K562 (cell line): Measurements from ENCODE around the gene NDC1. TPM values are rescaled to one million over a fixed set of nuclear protein-coding genes. Genes with fewer than 3 reads are reported as not detected.

Experiments used
- CREM ChIP-seq: IDR thresholded peaks from 2 replicates; pipeline ENCODE4 v1.6.1; 2014; ENCODE audit warnings: antibody characterized with exemption, low read depth
- DNMT1 ChIP-seq: fragments of 450-650 bp; IDR thresholded peaks from 2 replicates; pipeline ENCODE4 v1.6.1; 2016; ENCODE audit warnings: antibody characterized with exemption, mild to moderate bottlenecking
- MCM7 ChIP-seq, 2 experiments: fragments of 450-650 bp; IDR thresholded peaks; 2 replicates each; pipeline ENCODE4 v1.6.1; 2016 to 2018
- ZBTB8A ChIP-seq: fragments of 450-650 bp; IDR thresholded peaks from 2 replicates; pipeline ENCODE4 v1.6.1; 2018; ENCODE audit warnings: mild to moderate bottlenecking, moderate library complexity; ENCODE audit not compliant: partially characterized antibody
- ZNF174 ChIP-seq: fragments of 250-450 bp; sonication (Bioruptor Pico); IDR thresholded peaks from 2 replicates; pipeline ENCODE4 v1.4.0; 2020; ENCODE audit warnings: mild to moderate bottlenecking
- polyA plus RNA-seq, 8 experiments: library from polyadenylated mRNA; depleted of rRNA in 4 of 8; stranded (reverse) in 5 of 8; unstranded in 3 of 8; fragments of >200 nt; fragmentation: Nextera tagmentation in 2 of 8; fragmentation: Illumina TruSeq in 1 of 8; extraction: Ambion mirVana in 2 of 8; extraction: Trizol in 1 of 8; gene quantifications; 2 replicates each; pipeline versions ENCODE4 v1.2.1 to v1.2.3, GENCODE V29; 2011 to 2014; ENCODE audit warnings: inconsistent platforms in 1 of 8, missing spikeins in 1 of 8
- total RNA-seq, 7 experiments: library from RNA; depleted of rRNA in 6 of 7; stranded (reverse); fragments of >200 nt in 6 of 7; fragmentation: Illumina TruSeq in 2 of 7; extraction: Trizol in 2 of 7; gene quantifications; 2 replicates each; pipeline versions ENCODE4 v1.2.1 to v1.2.3, GENCODE V29; 2011 to 2021; ENCODE audit warnings: low replicate concordance in 1 of 7
- TF ChIP-seq, protein P1 (sequence below): sonication (generic); formaldehyde crosslinking; IDR thresholded peaks from 2 replicates; pipeline ENCODE4 v1.8.0; 2022; ENCODE audit warnings: mild to moderate bottlenecking, missing genetic modification reagents
- TF ChIP-seq, protein P2 (sequence below): sonication (generic); IDR thresholded peaks from 2 replicates; pipeline ENCODE4 v1.6.1; 2016
- TF ChIP-seq, protein P3 (sequence below), 2 experiments: fragments of 450-650 bp; IDR thresholded peaks; 2 replicates each; pipeline ENCODE4 v1.6.1; 2016; ENCODE audit warnings: mild to moderate bottlenecking in 2 of 2, borderline replicate concordance in 1 of 2, low read depth in 1 of 2, moderate library complexity in 1 of 2

The NDC1 gene
- total and polyA plus RNA-seq, 9 of the 15 experiments (the other 6 are each of a cell fraction or from before 2014, with no cell fraction given), result 26.9 to 102 (median 64.5) TPM

DNA sequence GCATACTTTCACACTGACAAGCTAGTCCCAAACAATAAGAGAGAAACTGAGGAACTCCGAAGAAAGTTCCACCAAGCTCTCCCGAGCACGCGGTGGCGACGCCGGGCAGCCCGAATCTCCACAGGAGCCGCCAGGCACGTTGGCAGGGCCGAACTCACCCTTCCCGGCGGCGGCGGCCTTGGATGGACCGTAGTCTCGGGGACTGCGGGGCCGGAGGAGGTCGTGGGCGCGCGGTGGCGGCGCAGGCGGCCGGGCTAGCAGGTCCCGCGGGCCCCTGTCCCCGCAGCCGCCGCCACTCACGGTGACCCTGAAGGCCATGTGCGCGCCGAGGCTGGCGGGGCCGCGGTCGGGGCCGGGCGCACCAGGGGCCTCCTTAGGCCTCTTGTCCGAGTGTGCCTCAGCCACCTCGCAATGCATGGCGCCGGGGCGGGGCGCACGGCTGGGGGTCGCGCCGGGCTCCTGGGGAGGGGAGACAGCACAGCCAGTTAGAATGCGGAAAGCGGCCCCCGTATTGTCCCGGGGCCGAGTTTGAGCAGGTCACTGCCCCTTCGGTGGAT, 100.4 kb downstream of the NDC1 start (continued):
- TF ChIP-seq, protein P1, sequence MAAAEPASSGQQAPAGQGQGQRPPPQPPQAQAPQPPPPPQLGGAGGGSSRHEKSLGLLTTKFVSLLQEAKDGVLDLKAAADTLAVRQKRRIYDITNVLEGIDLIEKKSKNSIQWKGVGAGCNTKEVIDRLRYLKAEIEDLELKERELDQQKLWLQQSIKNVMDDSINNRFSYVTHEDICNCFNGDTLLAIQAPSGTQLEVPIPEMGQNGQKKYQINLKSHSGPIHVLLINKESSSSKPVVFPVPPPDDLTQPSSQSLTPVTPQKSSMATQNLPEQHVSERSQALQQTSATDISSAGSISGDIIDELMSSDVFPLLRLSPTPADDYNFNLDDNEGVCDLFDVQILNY, result no peak
- no peak for TF ChIP-seq DNMT1
- TF ChIP-seq MCM7 (IDR thresholded peaks at IDR 0.05), result no peak
- TF ChIP-seq, protein P2, sequence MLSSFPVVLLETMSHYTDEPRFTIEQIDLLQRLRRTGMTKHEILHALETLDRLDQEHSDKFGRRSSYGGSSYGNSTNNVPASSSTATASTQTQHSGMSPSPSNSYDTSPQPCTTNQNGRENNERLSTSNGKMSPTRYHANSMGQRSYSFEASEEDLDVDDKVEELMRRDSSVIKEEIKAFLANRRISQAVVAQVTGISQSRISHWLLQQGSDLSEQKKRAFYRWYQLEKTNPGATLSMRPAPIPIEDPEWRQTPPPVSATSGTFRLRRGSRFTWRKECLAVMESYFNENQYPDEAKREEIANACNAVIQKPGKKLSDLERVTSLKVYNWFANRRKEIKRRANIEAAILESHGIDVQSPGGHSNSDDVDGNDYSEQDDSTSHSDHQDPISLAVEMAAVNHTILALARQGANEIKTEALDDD, result no peak
- TF ChIP-seq CREM, result no peak
- TF ChIP-seq, protein P3, sequence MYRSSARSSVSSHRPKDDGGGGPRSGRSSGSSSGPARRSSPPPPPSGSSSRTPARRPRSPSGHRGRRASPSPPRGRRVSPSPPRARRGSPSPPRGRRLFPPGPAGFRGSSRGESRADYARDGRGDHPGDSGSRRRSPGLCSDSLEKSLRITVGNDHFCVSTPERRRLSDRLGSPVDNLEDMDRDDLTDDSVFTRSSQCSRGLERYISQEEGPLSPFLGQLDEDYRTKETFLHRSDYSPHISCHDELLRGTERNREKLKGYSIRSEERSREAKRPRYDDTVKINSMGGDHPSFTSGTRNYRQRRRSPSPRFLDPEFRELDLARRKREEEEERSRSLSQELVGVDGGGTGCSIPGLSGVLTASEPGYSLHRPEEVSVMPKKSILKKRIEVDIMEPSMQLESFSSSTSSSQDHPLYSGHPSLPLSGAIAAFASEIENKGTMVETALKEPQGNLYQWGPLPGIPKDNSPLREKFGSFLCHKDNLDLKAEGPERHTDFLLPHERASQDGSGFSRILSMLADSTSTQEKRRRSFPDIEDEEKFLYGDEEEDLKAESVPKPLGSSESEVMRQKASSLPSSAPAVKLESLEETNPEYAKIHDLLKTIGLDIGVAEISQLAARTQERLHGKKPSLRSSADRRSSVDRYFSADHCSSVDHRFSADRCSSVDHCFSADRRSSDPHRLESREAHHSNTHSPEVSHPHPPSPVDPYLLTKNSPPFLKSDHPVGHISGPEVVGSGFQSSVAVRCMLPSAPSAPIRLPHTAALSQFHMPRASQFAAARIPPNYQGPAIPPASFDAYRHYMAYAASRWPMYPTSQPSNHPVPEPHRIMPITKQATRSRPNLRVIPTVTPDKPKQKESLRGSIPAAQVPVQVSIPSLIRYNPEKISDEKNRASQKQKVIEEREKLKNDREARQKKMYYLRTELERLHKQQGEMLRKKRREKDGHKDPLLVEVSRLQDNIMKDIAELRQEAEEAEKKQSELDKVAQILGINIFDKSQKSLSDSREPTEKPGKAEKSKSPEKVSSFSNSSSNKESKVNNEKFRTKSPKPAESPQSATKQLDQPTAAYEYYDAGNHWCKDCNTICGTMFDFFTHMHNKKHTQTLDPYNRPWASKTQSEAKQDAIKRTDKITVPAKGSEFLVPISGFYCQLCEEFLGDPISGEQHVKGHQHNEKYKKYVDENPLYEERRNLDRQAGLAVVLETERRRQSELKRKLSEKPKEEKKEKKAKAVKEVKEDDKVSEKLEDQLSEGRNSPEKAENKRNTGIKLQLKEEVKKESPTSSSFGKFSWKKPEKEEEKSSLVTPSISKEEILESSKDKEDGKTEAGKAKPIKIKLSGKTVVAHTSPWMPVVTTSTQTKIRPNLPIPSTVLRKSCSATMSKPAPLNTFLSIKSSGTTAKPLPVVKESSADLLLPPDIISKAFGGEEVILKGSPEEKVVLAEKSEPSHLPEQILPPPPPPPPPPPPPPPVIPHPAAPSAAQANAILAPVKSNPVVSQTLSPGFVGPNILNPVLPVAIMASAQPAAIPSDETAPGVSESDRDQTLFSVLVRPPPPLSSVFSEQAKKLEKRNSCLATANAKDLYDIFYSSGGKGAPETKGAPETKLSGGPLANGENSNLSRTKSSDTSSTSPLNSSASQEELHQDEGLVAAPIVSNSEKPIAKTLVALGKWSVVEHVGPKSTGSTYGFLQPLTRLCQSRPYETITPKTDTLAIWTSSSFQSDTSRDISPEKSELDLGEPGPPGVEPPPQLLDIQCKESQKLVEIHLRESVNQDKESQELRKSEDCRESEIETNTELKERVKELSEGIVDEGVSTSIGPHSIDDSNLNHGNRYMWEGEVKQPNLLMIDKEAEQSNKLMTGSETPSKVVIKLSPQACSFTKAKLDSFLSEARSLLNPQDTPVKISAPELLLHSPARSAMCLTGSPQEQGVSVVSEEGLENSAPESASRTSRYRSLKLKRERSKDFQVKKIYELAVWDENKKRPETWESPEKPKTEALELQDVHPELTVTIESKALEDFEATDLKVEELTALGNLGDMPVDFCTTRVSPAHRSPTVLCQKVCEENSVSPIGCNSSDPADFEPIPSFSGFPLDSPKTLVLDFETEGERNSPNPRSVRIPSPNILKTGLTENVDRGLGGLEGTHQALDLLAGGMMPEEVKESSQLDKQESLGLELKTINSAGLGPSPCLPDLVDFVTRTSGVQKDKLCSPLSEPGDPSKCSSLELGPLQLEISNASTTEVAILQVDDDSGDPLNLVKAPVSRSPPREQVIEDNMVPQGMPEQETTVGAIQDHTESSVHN (IDR thresholded peaks at IDR 0.05; ENCODE audit: borderline replicate concordance in 1 of 2, low read depth in 1 of 2), result no peak
- no peak for TF ChIP-seq ZNF174
- no peak for TF ChIP-seq ZBTB8A
